Panc1 (cell line): ENCODE results near the gene CLMN.

Experiments used
- CTCF ChIP-seq: fragments of 450-650 bp; IDR thresholded peaks from 2 replicates; pipeline ENCODE4 v1.5.1; 2017; ENCODE audit warnings: mild to moderate bottlenecking
- TCF7L2 ChIP-seq: IDR thresholded peaks from 2 replicates; pipeline ENCODE4 v1.6.1; 2011; ENCODE audit warnings: mild to moderate bottlenecking, low read depth, low read length, inconsistent platforms

GRCh38 chr14:95232894-95233584 lies 86.7 kb downstream of the CLMN start:
- TF ChIP-seq CTCF (no peak), TCF7L2 (no peak)
